GM12801 (cell line): ENCODE data around the gene ASB6.

Experiments
- TF ChIP-seq, protein P1 (sequence below): IDR thresholded peaks from one replicate; pipeline ENCODE4 v1.5.1; 2011; ENCODE audit warnings: control low read depth; ENCODE audit not compliant: insufficient read length; ENCODE audit errors: extremely low read depth

ASB6 gene

DNA sequence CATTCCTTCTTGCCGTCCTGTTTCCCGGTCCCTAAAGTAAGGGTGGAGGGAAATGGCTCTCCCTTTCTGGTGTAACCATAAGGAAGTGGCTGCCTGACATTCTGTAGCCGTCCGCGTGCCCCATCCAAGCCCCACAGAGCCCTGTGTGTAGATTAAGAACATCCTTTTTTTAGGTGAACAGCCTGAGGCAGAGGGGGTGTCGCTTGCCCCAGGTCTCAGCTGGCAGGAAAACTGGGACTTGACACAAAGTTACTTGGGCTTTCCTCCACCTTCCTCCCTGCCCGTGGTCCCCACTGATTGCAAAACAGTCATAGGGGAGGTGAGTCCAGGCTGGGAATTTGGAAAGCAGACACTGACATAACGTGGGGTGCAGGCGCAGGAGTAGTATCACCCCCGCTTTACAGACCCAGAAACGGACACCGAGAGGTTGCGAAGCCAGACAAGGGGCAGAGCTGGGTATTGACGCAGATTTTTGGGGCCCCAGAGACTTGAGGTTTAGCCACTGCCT is 43.8 kb downstream of the ASB6 start:
- TF ChIP-seq, protein P1, sequence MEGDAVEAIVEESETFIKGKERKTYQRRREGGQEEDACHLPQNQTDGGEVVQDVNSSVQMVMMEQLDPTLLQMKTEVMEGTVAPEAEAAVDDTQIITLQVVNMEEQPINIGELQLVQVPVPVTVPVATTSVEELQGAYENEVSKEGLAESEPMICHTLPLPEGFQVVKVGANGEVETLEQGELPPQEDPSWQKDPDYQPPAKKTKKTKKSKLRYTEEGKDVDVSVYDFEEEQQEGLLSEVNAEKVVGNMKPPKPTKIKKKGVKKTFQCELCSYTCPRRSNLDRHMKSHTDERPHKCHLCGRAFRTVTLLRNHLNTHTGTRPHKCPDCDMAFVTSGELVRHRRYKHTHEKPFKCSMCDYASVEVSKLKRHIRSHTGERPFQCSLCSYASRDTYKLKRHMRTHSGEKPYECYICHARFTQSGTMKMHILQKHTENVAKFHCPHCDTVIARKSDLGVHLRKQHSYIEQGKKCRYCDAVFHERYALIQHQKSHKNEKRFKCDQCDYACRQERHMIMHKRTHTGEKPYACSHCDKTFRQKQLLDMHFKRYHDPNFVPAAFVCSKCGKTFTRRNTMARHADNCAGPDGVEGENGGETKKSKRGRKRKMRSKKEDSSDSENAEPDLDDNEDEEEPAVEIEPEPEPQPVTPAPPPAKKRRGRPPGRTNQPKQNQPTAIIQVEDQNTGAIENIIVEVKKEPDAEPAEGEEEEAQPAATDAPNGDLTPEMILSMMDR, result no peak

DNA sequence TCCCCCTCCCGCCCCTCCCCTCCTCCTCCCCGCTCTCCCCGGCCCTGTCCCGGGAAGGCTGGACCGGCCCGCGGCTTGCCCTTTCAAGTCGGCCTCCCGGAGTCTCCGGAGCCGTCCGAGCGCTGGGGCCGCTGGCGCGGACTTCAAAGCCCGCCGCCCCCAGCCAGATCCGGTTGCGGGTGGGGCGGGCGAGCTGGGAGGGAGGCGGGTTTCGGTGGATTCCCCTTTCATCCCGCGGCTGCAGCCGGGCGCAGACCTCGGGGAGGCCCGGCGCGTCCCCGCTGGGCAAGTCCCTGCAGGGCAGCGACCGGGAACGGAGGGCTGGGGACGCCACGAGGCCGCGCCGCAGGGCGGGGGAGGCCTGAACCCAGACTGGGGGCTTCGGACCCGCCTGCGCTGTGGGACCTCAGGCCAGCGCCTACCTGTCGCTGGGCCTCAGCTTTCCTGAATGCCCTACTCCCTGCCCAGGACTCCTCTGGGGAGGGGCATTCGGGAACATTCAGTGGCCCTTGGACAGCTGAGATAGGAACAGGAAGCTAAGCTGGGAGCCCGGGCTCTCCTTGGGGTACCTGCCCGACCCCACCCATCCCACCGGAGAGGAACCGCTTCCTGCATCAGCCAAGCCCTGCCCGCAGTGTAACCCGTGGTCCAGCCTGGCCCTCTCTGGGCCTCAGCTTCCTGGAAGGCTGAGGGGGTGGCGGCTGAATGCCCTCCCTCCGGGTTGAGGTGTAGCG is 44.4 kb downstream of the ASB6 start:
- TF ChIP-seq, protein P1, result no peak

DNA sequence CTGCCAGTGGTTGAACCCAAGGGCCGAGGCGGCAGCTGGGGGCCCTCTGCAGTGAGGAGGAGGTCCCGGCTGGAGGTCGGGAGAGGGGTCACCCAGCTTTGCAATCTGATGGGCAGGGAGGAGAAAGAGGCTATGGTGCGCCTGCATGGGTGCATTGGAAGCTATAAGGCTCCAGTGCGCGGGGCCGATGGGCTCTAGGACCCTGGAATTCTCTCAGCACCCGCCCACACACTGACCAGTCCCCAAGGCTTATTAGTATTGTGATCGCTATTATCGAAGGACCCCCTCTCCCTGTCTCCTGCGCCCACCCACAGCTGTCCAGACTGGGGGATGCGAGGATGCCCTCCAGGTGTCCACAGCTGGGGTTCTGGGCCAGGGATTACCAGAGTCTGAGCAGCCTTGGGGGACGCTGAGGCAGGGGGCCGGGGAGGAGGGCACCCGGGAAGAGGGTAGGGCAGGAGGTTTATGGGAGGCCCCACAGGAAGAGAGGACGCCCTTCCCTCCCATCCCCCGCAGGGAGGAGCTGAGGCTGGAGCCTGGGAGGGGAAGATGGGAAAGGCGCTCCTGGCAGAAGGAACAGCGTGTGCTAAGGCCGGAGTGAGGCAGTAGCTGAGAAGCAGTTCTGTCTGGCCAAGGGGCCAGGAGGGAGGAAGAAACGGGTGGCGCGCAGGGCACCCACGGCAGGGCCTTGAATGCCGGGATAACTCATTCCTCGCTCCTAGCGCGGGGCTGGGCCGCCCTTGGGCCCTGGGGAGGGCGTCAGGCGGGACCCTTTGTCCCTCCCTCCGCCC is 45.2 kb downstream of the ASB6 start:
- TF ChIP-seq, protein P1, result no peak

DNA sequence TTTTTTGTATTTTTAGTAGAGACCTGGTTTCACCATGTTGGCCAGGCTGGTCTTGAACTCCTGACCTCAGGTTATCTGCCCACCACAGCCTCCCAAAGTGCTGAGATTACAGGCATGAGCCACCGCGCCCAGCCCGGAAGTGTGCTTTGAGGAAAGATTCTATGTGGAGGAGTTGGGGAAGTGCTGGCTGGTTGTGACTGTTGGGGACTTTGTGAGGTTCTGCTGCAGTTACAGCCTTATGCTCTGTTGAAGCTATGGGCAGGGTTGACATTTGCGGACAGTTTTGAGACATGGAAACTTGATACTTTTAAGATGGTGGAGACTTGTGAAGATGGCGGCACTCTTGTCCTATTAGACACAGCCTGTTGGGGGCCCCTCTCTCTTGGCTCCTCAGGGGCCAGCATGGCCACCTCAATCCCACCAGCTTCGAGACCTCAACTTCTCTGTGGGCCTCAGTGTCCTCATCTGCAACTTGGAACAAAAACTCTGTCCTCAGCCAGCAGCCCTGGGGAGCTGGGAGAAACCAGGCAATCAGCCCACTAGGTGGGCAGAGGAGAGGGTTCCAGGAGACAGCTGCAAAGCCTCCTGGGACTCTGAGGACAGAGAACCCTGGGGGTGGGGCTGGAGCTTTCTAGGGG is 45.9 kb downstream of the ASB6 start:
- TF ChIP-seq, protein P1, result no peak

DNA sequence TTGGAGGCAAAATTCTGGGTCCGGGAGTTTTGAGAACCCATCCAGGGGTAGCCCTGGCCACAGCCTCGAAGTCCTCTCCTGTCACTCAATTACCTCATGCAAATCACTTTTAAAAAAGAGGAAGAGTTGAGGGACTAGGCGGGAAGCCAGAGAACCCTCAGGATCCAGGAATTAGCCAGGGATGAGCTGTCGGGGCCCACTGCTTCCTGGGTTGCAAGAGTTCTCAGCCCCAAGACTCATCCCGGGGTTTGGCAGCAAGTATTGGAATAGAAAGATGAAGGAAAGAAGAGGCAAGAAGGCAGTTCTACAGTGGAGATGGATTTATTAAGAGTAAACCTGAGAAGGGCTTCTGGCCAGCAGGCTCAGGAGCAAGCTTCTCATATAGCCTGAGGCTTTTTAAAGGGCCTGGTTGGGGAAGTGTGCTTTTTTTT is 46.6 kb downstream of the ASB6 start:
- TF ChIP-seq, protein P1, result no peak

DNA sequence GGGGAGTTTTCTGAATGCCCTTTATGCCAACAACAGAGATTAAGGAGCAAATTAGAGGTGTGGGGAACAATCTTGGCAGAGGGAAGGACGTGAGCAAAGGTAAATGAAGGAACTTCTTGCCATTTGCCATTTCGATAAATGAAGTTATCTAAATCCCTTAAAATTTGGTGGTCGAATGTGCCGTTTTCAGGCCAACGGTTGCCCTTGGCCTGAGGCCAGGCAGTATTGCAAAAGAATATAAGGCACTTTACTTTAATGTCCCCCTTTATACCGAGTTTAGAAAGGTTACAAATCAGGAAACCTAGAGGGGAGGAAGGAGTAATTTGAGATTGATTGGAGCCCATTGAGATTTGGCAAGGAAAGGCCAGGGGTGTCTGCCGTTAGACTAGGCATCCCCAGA is 47.3 kb downstream of the ASB6 start:
- TF ChIP-seq, protein P1, result no peak

DNA sequence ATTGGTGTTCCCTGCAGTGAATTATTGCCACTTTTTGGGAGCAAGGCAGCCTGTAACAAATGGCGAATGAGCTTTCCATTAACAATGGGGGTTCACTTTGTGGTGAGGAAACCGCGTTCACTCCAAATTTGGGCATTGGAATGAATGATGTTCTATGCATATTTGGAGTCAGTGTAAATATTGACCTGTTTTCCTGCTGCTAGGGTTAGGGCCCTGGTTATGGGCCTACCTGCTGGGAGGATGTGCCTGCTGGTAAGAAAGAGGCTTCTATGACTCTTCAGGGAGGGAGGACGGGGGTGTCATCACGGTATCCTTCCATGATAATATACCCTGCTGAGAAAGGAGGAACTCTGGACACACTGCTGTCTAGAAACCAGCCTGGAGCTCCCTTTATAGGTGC is 50.0 kb downstream of the ASB6 start:
- TF ChIP-seq, protein P1, result no peak
